Measurements from ENCODE around the gene CHD2. TPM values are rescaled to one million over a fixed set of nuclear protein-coding genes. Genes with fewer than 3 reads are reported as not detected.

The CHD2 gene
- total RNA-seq, 4 donors from 2014 or later, result 109 to 370 (median 161) TPM

DNA sequence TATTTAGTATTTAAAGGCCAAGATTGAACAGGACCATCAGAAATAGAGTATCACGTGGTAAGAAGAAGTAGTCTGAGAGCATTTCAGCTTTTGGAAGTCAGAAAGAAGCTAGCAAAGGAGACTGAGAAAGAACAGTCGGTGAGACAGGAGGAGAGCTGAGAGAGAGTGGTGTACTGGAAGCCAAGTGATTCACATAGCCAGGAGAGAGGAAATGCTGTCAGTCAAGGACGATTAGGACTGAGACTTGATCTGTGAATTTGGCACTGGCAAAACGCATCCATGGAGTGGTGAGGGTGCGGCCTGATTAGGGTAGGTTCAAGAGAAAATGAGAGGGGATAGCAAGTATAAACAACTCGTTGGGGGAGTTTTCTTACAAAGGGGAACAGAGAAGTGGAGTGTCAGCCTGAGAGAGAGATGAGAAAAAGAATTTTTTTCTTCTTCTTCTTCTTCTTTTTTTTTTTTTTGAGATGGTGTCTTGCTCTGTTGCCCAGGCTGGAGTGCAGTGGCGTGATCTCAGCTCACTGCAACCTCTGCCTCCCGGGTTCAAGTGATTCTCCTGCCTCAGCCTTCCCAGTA is 44.9 kb downstream of the CHD2 start:
- no peaks in the 10 kb centered on the region for H3K27me3 ChIP-seq
- H3K36me3 ChIP-seq, result peaks cover 0 to 97% (median 34%) of the 10 kb centered on the region in 3 donors
- H3K4me3 ChIP-seq, result no peak overlapping the region
- no peak for DNase-seq
- no peak overlapping the region for H3K27ac ChIP-seq
- TF ChIP-seq, protein P1, sequence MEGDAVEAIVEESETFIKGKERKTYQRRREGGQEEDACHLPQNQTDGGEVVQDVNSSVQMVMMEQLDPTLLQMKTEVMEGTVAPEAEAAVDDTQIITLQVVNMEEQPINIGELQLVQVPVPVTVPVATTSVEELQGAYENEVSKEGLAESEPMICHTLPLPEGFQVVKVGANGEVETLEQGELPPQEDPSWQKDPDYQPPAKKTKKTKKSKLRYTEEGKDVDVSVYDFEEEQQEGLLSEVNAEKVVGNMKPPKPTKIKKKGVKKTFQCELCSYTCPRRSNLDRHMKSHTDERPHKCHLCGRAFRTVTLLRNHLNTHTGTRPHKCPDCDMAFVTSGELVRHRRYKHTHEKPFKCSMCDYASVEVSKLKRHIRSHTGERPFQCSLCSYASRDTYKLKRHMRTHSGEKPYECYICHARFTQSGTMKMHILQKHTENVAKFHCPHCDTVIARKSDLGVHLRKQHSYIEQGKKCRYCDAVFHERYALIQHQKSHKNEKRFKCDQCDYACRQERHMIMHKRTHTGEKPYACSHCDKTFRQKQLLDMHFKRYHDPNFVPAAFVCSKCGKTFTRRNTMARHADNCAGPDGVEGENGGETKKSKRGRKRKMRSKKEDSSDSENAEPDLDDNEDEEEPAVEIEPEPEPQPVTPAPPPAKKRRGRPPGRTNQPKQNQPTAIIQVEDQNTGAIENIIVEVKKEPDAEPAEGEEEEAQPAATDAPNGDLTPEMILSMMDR (IDR thresholded peaks at IDR 0.05), result no peak
- TF ChIP-seq POLR2A (IDR thresholded peaks at IDR 0.05), result no peak
- no peaks in the 10 kb centered on the region for H3K4me1 ChIP-seq
- H3K9me3 ChIP-seq, result peaks cover 0 to 32% (median 9%) of the 10 kb centered on the region in 4 donors

DNA sequence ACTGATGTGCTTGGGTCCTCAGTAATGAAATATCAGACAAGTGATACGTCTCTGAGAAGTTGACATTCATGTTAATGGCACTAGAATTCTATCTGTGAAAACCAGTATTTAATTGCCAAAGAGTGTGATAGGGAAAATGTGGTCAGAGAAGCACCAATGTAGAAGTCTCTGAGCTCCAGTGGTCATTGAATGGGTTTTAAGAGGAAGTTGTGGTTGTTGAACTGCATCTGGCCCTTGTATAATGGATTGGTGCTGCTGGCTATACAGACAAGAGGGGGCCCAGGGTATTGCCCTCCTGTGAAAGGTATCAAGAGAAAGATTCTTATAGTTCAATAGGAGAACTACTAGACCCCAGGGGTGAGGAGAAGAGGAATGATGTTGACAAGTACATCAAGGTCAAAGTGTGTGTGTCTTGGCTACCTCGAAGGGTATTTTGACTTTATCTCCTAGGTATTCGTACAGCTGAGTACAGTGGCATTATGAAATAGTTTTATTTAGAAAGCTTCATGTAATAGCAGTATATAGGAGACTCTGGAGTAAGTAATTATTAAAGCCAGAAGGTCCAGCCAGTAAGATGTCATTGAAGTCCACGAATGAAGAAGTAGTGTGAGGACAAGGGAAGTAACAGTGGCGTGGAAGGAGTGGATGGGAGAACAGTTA is 47.1 kb downstream of the CHD2 start:
- DNase-seq, result no peak
- Histone ChIP-seq H3K27ac (no peak overlapping the region), H3K9me3 (peaks cover 0 to 32% (median 9%) of the 10 kb centered on the region in 4 donors), H3K36me3 (peaks cover 0 to 96% (median 34%) of the 10 kb centered on the region in 3 donors), H3K4me1 (no peaks in the 10 kb centered on the region), H3K27me3 (no peaks in the 10 kb centered on the region), H3K4me3 (no peak overlapping the region)
- TF ChIP-seq POLR2A (IDR thresholded peaks at IDR 0.05), result no peak
- TF ChIP-seq, protein P1 (IDR thresholded peaks at IDR 0.05), result no peak

DNA sequence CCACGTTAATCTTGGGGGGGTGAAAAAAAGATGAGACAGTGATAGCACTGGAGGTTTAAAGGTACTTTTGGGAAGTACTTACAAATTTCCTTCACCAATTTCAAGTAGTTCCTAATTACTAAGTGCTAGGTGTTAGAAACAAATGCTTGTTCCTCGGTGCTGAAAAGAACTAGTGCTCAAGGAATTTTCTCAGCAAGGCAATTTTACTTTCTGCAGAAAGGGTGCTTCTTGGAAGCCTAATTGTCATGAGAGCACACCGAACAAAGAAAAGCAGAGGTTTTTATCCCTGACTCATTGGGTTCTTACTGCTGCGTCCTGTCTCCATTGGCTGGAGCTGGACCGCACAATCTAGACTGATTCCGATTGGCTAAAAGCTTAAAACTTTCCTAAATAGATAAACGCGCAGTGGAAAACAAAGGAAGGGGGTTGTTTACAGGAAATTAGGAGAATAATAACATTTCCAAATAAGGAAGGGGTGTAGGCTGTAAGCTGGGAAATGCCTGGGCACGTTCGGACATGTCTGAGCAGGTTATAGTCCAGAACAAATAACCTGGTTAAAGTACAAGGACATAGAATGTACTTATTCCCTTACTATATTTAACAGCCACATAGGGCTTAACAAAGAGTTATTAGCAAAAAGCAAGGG is 49.6 kb downstream of the CHD2 start:
- Histone ChIP-seq H3K36me3 (peaks cover 0 to 96% (median 26%) of the 10 kb centered on the region in 3 donors), H3K27ac (no peak overlapping the region), H3K9me3 (peaks cover 0 to 32% (median 9%) of the 10 kb centered on the region in 4 donors), H3K4me1 (no peaks in the 10 kb centered on the region), H3K27me3 (no peaks in the 10 kb centered on the region), H3K4me3 (no peak overlapping the region)
- TF ChIP-seq, protein P1 (IDR thresholded peaks at IDR 0.05), result no peak
- TF ChIP-seq POLR2A (IDR thresholded peaks at IDR 0.05), result no peak
- no peak for DNase-seq

DNA sequence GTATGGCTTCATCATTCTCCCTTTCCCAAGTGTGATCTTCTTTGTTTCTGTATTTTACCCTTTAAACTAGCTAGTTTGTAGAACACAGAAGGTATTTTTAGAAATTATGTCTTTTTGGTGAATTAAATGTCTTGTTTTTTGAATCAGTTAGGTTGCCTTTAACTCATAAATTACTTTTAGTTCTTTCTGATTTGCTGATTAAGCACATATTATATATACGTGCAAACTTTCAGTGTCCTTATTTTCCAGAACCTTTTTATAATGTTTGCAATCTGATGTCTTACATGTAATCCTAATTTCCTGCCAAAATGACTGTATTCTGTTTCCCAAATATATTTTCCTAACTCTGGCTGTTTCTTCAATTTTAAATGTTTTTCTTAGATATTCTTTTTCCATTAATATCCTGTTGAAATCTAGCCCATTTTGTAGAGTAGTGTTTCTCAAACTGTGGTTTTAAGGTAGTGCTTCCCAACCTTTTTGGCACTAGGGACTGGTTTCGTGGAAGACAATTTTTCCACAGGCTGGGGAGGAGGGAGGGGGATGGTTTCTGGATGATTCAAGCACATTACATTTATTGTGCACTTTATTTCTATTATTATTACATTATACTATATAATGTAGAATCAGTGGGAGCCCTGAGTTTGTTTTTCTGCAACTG is 51.8 kb downstream of the CHD2 start:
- H3K36me3 ChIP-seq, result peaks cover 0 to 96% (median 26%) of the 10 kb centered on the region in 3 donors
- H3K9me3 ChIP-seq, result peaks cover 0 to 31% (median 9%) of the 10 kb centered on the region in 4 donors
- H3K27me3 ChIP-seq, result no peaks in the 10 kb centered on the region
- TF ChIP-seq POLR2A (IDR thresholded peaks at IDR 0.05), result no peak
- TF ChIP-seq, protein P1 (IDR thresholded peaks at IDR 0.05), result no peak
- H3K4me3 ChIP-seq, result no peak overlapping the region
- H3K4me1 ChIP-seq, result no peaks in the 10 kb centered on the region
- no peak for DNase-seq
- H3K27ac ChIP-seq, result no peak overlapping the region

DNA sequence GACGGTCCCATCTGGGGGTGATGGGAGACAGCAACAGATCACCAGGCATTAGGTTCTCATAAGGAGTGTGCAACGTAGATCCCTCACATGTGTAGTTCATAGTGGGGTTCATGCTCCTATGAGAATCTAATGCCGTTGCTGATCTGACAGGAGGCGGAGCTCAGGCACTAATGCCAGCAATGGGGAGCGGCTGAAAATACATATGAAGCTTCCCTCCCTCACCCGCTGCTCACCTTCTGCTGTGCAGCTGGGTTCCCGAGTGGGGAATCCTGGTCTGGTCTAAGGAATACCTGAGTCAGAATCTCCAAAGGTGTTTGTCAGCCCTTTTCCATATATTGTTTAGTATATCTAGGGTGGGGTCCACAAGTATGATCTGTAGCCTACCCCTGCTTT is 52.3 kb downstream of the CHD2 start:
- H3K27me3 ChIP-seq, result no peaks in the 10 kb centered on the region
- H3K27ac ChIP-seq, result no peak overlapping the region
- H3K4me3 ChIP-seq, result no peak overlapping the region
- TF ChIP-seq, protein P1 (IDR thresholded peaks at IDR 0.05), result no peak
- no peak for TF ChIP-seq POLR2A (IDR thresholded peaks at IDR 0.05)
- H3K36me3 ChIP-seq, result peaks cover 0 to 96% (median 22%) of the 10 kb centered on the region in 3 donors
- no peak for DNase-seq
- no peaks in the 10 kb centered on the region for H3K4me1 ChIP-seq
- H3K9me3 ChIP-seq, result peaks cover 0 to 26% (median 9%) of the 10 kb centered on the region in 4 donors
